RWPE2 (cell line): ENCODE measurements around the gene RNF8.

ENCODE experiments used
- ATAC-seq: fragments of 200-7000 bp; cut with Tn5 transposase; 3 replicates; pipeline ENCODE4 v1.9.1; 2021; ENCODE audit warnings: low read depth
- DNase-seq: peaks from one replicate; pipeline ENCODE4 v3.0.0-alpha.2; 2020; ENCODE audit warnings: low spot score
- H3K27ac ChIP-seq: fragments of 450-650 bp; 2 replicates; pipeline ENCODE4 v1.5.1; 2017; ENCODE audit warnings: mild to moderate bottlenecking; ENCODE audit not compliant: poor library complexity, severe bottlenecking
- H3K27me3 ChIP-seq: fragments of 250-450 bp; sonication (Bioruptor Pico); 2 replicates; pipeline ENCODE4 v1.5.1; 2021; ENCODE audit warnings: mild to moderate bottlenecking, moderate library complexity; ENCODE audit not compliant: insufficient read depth, poor library complexity, severe bottlenecking
- H3K36me3 ChIP-seq: fragments of 250-450 bp; sonication (Bioruptor Pico); 2 replicates; pipeline ENCODE4 v1.5.1; 2020; ENCODE audit warnings: low read depth, mild to moderate bottlenecking, moderate library complexity
- H3K4me1 ChIP-seq: fragments of 250-450 bp; sonication (Bioruptor Pico); 2 replicates; pipeline ENCODE4 v1.5.1; 2021; ENCODE audit warnings: mild to moderate bottlenecking, moderate library complexity; ENCODE audit not compliant: insufficient read depth, poor library complexity, severe bottlenecking
- H3K4me3 ChIP-seq: fragments of 250-450 bp; sonication (Bioruptor Pico); 2 replicates; pipeline ENCODE4 v1.5.1; 2021; ENCODE audit warnings: mild to moderate bottlenecking, moderate library complexity; ENCODE audit not compliant: severe bottlenecking
- H3K9me3 ChIP-seq: fragments of 250-450 bp; sonication (Bioruptor Pico); 2 replicates; pipeline ENCODE4 v1.5.1; 2021; ENCODE audit warnings: mild to moderate bottlenecking, moderate library complexity; ENCODE audit not compliant: severe bottlenecking
- TF ChIP-seq, protein P1 (sequence below): fragments of 450-650 bp; IDR thresholded peaks from one replicate; pipeline ENCODE4 v1.5.1; 2017; ENCODE audit warnings: mild to moderate bottlenecking, moderate library complexity; ENCODE audit not compliant: poor library complexity, severe bottlenecking

Gene RNF8

DNA sequence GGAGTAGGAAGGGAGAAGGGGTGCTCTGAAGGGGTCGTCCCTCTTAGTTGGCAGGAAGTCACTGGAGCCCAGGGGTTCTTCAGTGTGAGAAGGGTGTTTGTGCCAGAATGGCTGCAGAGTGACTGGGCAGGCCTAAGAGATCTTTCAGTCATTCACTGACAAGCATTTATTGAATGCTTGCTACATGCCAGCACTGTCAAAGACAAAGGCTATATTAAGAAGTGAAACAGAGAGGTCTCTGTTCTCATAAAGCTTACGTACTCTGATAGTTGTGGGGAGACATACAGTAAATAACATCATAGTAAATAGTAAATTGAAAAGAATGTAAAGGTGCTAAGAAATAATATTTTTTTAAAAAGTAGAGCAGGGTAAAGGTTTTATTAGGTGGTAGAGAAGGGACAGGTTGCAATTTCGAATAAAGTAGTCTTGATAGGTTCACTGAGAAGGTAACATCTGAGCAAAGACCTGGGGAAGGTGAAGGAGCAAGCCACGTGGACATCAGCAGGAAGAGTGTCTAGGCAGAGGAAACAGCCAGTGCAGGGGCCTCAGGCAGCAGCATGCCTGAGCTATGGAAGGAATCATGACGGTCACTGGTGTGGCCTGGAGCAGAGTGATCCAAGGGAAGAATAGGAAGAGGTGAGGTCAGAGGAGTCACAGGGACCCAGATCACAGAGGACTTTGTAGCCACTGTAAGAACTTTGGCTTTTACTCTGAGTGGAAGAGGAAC, 36.3 kb upstream of the RNF8 start:
- Histone ChIP-seq H3K27me3 (no peaks in the 10 kb centered on the region), H3K4me1 (no peaks in the 10 kb centered on the region), H3K9me3 (peaks cover 2% of the 10 kb centered on the region), H3K27ac (no peak overlapping the region), H3K4me3 (no peak overlapping the region), H3K36me3 (peaks cover 69% of the 10 kb centered on the region)
- no peak for DNase-seq
- no peak for ATAC-seq
- TF ChIP-seq, protein P1, sequence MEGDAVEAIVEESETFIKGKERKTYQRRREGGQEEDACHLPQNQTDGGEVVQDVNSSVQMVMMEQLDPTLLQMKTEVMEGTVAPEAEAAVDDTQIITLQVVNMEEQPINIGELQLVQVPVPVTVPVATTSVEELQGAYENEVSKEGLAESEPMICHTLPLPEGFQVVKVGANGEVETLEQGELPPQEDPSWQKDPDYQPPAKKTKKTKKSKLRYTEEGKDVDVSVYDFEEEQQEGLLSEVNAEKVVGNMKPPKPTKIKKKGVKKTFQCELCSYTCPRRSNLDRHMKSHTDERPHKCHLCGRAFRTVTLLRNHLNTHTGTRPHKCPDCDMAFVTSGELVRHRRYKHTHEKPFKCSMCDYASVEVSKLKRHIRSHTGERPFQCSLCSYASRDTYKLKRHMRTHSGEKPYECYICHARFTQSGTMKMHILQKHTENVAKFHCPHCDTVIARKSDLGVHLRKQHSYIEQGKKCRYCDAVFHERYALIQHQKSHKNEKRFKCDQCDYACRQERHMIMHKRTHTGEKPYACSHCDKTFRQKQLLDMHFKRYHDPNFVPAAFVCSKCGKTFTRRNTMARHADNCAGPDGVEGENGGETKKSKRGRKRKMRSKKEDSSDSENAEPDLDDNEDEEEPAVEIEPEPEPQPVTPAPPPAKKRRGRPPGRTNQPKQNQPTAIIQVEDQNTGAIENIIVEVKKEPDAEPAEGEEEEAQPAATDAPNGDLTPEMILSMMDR: no peak

DNA sequence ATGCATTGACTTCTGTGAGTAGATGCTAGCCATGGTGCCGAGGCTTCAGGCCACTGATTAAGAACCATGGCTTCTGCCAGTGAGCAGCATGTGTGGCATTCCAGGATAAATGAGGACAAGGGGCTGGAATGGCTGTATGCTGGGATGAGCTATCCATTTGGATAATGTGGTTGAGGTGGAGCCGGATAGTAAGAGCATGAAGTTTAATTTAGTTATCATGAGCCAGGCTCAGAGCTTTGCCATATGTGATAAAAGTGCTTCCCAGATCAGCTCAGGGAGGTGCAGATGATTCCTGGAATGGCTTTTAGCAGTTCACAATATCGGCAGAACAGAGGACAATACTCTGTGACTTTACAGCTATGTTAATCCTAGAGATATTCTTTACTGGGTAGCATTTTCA, 34.6 kb upstream of the RNF8 start:
- ATAC-seq (no peak), DNase-seq (no peak)
- Histone ChIP-seq H3K9me3 (no peaks in the 10 kb centered on the region), H3K27me3 (no peaks in the 10 kb centered on the region), H3K4me3 (no peak overlapping the region), H3K4me1 (peaks cover 6% of the 10 kb centered on the region), H3K36me3 (peaks cover 59% of the 10 kb centered on the region), H3K27ac (no peak overlapping the region)
- TF ChIP-seq, protein P1: no peak

DNA sequence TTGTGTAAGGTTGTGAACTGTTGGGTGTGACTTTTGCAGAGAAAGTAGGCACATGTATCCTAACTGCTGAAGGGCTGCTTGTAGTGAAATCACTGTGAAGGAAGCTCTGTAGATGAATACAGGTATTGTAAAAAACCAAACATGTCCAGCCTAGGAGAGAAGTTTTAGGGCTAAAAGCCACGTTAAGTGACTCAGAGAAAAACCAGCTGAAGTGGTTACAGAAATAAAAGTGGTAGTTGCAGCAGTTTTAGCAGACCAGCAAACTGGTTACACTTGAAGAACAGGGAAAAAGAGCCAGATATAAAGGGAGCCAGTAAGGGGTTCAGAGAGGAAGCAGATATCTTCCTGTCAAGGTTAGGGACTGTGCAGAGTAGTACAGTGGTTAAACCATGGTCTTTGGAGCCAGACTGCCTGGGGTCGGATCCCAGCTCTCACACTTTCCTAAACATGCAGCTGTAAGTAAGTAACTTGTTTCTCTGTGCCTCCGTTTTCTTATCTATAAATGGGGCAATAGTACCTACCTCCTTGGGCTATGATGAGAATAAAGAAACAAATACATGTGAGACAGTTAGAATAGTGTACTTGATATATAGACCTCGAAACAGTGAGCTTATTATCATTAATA, 33.8 kb upstream of the RNF8 start:
- Histone ChIP-seq H3K27me3 (no peaks in the 10 kb centered on the region), H3K4me3 (no peak overlapping the region), H3K36me3 (peaks cover 51% of the 10 kb centered on the region), H3K27ac (no peak overlapping the region), H3K4me1 (peaks cover 6% of the 10 kb centered on the region), H3K9me3 (no peaks in the 10 kb centered on the region)
- ATAC-seq (no peak), DNase-seq (no peak)
- TF ChIP-seq, protein P1: no peak

- H3K27ac ChIP-seq: no peak overlapping the region
- peaks cover 6% of the 10 kb centered on the region for H3K4me1 ChIP-seq
- ATAC-seq (no peak), DNase-seq (no peak)
- H3K27me3 ChIP-seq: no peaks in the 10 kb centered on the region
- H3K4me3 ChIP-seq: no peak overlapping the region
- TF ChIP-seq, protein P1: no peak
- no peaks in the 10 kb centered on the region for H3K9me3 ChIP-seq
- peaks cover 44% of the 10 kb centered on the region for H3K36me3 ChIP-seq
Observed at GRCh38 chr6:37320646-37321045, 33.1 kb upstream of the RNF8 start.

DNA sequence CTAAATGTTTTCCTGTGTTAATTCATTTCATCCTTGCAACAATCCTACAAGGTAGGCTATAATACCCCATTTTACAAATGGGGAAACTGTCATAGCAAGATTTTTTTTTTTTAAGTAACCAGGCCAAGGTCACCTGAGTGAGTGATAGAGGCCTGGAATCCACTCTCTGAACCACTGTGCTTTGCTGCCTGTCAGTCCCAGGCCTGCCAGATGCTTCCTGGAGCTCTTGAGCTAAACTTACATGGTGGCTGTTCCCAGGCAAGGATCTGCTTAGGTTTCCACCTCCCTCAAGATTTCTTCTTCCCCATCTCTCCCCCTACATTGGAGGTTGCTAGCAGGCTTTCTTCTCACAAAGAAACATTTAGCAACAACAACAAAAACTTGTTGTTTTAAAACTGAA, 32.7 kb upstream of the RNF8 start:
- TF ChIP-seq, protein P1: no peak
- DNase-seq (no peak), ATAC-seq (no peak)
- Histone ChIP-seq H3K36me3 (peaks cover 40% of the 10 kb centered on the region), H3K27ac (no peak overlapping the region), H3K27me3 (no peaks in the 10 kb centered on the region), H3K9me3 (no peaks in the 10 kb centered on the region), H3K4me1 (peaks cover 6% of the 10 kb centered on the region), H3K4me3 (no peak overlapping the region)
